ENCODE data around the gene NRP1.

GRCh38 chr10:33270971-33271370 is 63.5 kb downstream of the NRP1 start:
- no peak for TF ChIP-seq CTCF (IDR thresholded peaks at IDR 0.05)
- TF ChIP-seq POLR2A (IDR thresholded peaks at IDR 0.05): no peak

Measured in lower leg skin (tissue), 3 donors.